GM12874 (cell line): ENCODE data around the gene JAG2.

Experiments
- TF ChIP-seq, protein P1 (sequence below): IDR thresholded peaks from 2 replicates; pipeline ENCODE4 v1.5.1; 2011; ENCODE audit warnings: low read depth, mild to moderate bottlenecking, control low read depth, low read length, moderate library complexity; ENCODE audit not compliant: insufficient read depth

JAG2 gene

GRCh38 chr14:105105158-105105557, 63.4 kb downstream of the JAG2 start:
- TF ChIP-seq, protein P1, sequence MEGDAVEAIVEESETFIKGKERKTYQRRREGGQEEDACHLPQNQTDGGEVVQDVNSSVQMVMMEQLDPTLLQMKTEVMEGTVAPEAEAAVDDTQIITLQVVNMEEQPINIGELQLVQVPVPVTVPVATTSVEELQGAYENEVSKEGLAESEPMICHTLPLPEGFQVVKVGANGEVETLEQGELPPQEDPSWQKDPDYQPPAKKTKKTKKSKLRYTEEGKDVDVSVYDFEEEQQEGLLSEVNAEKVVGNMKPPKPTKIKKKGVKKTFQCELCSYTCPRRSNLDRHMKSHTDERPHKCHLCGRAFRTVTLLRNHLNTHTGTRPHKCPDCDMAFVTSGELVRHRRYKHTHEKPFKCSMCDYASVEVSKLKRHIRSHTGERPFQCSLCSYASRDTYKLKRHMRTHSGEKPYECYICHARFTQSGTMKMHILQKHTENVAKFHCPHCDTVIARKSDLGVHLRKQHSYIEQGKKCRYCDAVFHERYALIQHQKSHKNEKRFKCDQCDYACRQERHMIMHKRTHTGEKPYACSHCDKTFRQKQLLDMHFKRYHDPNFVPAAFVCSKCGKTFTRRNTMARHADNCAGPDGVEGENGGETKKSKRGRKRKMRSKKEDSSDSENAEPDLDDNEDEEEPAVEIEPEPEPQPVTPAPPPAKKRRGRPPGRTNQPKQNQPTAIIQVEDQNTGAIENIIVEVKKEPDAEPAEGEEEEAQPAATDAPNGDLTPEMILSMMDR, result no peak

DNA sequence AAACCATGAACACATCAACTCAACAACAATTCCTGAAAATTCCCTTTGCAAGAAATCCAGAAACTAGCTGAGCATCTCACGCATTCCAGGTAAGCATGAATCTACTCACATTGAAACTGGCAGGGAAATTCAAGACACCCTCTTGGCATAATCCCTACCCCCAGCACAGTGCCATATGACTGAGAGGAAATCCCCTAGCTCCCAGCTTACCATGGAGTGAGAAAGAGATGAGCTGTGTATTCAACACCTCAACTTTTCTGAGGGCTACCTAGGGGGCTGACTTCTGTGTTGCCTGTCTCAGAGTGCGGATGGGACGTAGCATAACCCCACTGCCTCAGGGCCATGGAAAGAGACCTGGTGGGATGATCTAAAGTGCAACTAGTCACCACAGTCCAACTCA, 65.7 kb downstream of the JAG2 start:
- TF ChIP-seq, protein P1, result no peak

DNA sequence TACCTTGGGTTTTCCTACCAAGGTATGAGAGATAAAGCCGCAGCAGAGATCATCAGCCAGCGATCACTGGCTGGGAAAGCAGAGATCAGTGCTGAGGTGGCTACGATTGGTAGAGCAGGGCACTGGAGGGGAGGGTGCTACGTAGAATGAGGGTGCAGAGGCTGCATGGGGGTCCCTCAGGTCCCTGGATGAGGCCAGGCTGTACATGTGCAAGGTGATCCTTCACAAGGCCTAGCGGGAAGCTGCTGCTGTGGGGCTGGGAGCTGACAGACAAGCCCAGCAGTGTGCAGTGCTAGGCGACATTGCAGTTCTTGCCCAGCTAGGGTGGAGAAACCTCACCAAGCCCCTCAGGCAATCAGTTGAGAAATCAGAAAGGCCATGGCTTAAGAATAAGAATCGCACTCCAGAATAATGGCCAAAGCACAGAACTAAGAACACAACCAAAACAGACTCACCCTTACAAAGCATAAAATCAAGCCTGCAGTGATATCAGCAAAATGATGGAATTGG, 66.2 kb downstream of the JAG2 start:
- TF ChIP-seq, protein P1, result no peak

GRCh38 chr14:105100910-105101309, 67.7 kb downstream of the JAG2 start:
- TF ChIP-seq, protein P1, result no peak

GRCh38 chr14:105099778-105100177, 68.8 kb downstream of the JAG2 start:
- TF ChIP-seq, protein P1, result no peak

- TF ChIP-seq, protein P1, result no peak
Measured at GRCh38 chr14:105098316-105098715, 70.3 kb downstream of the JAG2 start.

DNA sequence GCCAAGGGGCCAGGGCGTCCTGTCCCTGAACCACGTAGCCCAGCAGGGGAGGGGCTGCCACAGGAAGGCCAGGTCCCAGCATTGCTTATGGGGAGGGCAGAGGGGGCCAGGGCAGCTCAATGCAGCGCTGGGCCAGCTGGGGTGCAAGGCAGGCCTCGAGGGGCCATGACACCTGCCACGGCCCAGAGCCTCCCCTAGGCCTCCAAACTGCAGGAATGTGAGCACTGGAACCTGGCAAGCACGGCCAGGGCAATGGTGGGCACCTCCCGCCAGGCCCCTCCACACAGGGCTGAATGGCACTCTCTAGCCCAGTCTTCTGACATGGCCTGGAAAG, 70.8 kb downstream of the JAG2 start:
- TF ChIP-seq, protein P1, result no peak

GRCh38 chr14:105096206-105096875, 72.2 kb downstream of the JAG2 start:
- TF ChIP-seq, protein P1, result no peak
